ENCODE measurements around the gene HIPK1. TPM values are rescaled to one million over a fixed set of nuclear protein-coding genes. Genes with fewer than 3 reads are reported as not detected.

HIPK1 gene
- total RNA-seq, 3 donors from 2014 or later (not counting 1 experiment from before 2014, with no cell fraction given): 238 to 283 (median 261) TPM

GRCh38 chr1:113898241-113898814 is 30.8 kb upstream of the HIPK1 start:
- peaks cover 50% of the 10 kb centered on the region for H3K36me3 Mint-ChIP-seq
- peaks cover 76% of the 10 kb centered on the region for H3K36me3 ChIP-seq (ENCODE audit: control insufficient read depth, insufficient read depth, low read length)
- no peaks in the 10 kb centered on the region for H3K27me3 ChIP-seq (ENCODE audit: control insufficient read depth, insufficient read depth, low read length)
- 69% methylated on average over 1 of the region's 1 CpG for WGBS (ENCODE audit: insufficient coverage)
- DNase-seq: no peak
- H3K9me3 Mint-ChIP-seq: no peaks in the 10 kb centered on the region
- H3K27ac ChIP-seq (ENCODE audit: low read length): no peak overlapping the region
- intact Hi-C loops (cut with micrococcal nuclease): no loop called here
- ATAC-seq: no peak
- H3K27me3 Mint-ChIP-seq (ENCODE audit: low read depth in 2 of 2): no peaks in the 10 kb centered on the region
- no peak overlapping the region for H3K4me3 ChIP-seq (ENCODE audit: low read length)
- H3K27ac Mint-ChIP-seq: peak overlapping the region; percentile 31 to 75
- H3K4me1 Mint-ChIP-seq: peaks cover 61 to 66% of the 10 kb centered on the region in 2 donors
- peaks cover 12% of the 10 kb centered on the region for H3K4me1 ChIP-seq (ENCODE audit: control insufficient read depth, insufficient read depth, low read length)
- H3K4me3 Mint-ChIP-seq: no peak overlapping the region
- no peaks in the 10 kb centered on the region for H3K9me3 ChIP-seq (ENCODE audit: control insufficient read depth, insufficient read depth, low read length)
- TF ChIP-seq, protein P1, sequence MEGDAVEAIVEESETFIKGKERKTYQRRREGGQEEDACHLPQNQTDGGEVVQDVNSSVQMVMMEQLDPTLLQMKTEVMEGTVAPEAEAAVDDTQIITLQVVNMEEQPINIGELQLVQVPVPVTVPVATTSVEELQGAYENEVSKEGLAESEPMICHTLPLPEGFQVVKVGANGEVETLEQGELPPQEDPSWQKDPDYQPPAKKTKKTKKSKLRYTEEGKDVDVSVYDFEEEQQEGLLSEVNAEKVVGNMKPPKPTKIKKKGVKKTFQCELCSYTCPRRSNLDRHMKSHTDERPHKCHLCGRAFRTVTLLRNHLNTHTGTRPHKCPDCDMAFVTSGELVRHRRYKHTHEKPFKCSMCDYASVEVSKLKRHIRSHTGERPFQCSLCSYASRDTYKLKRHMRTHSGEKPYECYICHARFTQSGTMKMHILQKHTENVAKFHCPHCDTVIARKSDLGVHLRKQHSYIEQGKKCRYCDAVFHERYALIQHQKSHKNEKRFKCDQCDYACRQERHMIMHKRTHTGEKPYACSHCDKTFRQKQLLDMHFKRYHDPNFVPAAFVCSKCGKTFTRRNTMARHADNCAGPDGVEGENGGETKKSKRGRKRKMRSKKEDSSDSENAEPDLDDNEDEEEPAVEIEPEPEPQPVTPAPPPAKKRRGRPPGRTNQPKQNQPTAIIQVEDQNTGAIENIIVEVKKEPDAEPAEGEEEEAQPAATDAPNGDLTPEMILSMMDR (IDR thresholded peaks at IDR 0.05): no peak

GRCh38 chr1:113899111-113899510 is 30.0 kb upstream of the HIPK1 start:
- no peaks in the 10 kb centered on the region for H3K9me3 Mint-ChIP-seq
- H3K9me3 ChIP-seq (ENCODE audit: control insufficient read depth, insufficient read depth, low read length): no peaks in the 10 kb centered on the region
- TF ChIP-seq, protein P1 (IDR thresholded peaks at IDR 0.05): no peak
- H3K27ac Mint-ChIP-seq: peak overlapping the region in 1 of 2 donors; percentile 75
- peaks cover 47% of the 10 kb centered on the region for H3K36me3 Mint-ChIP-seq
- no peak for DNase-seq
- peaks cover 18% of the 10 kb centered on the region for H3K4me1 ChIP-seq (ENCODE audit: control insufficient read depth, insufficient read depth, low read length)
- H3K27ac ChIP-seq (ENCODE audit: low read length): no peak overlapping the region
- no peak overlapping the region for H3K4me3 Mint-ChIP-seq
- H3K4me1 Mint-ChIP-seq: peaks cover 66% of the 10 kb centered on the region in 2 donors
- intact Hi-C loops (cut with micrococcal nuclease): no loop called here
- H3K4me3 ChIP-seq (ENCODE audit: low read length): no peak overlapping the region
- H3K36me3 ChIP-seq (ENCODE audit: control insufficient read depth, insufficient read depth, low read length): peaks cover 70% of the 10 kb centered on the region
- ATAC-seq: no peak
- no peaks in the 10 kb centered on the region for H3K27me3 ChIP-seq (ENCODE audit: control insufficient read depth, insufficient read depth, low read length)
- H3K27me3 Mint-ChIP-seq (ENCODE audit: low read depth in 2 of 2): no peaks in the 10 kb centered on the region

GRCh38 chr1:113901191-113901590 is 27.9 kb upstream of the HIPK1 start:
- Mint-ChIP-seq H3K27me3 (ENCODE audit: low read depth in 2 of 2) (no peaks in the 10 kb centered on the region), H3K36me3 (peaks cover 31% of the 10 kb centered on the region), H3K27ac (peak overlapping the region; percentile 99), H3K4me1 (peaks cover 77 to 78% of the 10 kb centered on the region in 2 donors), H3K4me3 (no peak overlapping the region), H3K9me3 (no peaks in the 10 kb centered on the region)
- DNase-seq (no peak), ATAC-seq (no peak)
- intact Hi-C loops (cut with micrococcal nuclease): no loop called here
- TF ChIP-seq, protein P1 (IDR thresholded peaks at IDR 0.05): no peak
- Histone ChIP-seq H3K36me3 (ENCODE audit: control insufficient read depth, insufficient read depth, low read length) (peaks cover 50% of the 10 kb centered on the region), H3K4me3 (ENCODE audit: low read length) (no peak overlapping the region), H3K9me3 (ENCODE audit: control insufficient read depth, insufficient read depth, low read length) (no peaks in the 10 kb centered on the region), H3K4me1 (ENCODE audit: control insufficient read depth, insufficient read depth, low read length) (peaks cover 31% of the 10 kb centered on the region), H3K27ac (ENCODE audit: low read length) (no peak overlapping the region), H3K27me3 (ENCODE audit: control insufficient read depth, insufficient read depth, low read length) (no peaks in the 10 kb centered on the region)
- WGBS (ENCODE audit: insufficient coverage): 53% methylated on average over 3 of the region's 3 CpGs

All from natural killer cell (primary cell).